GM20431 (cell line): ENCODE results near the gene ZNF784.
"Not testable (repeated sequence)": the region's sequence is repeated elsewhere in the genome, so short reads cannot be mapped to it uniquely, and the experiment has no call there.

Experiments
- in situ Hi-C: fragments of 300-500 bp; cut with MseI, MboI; formaldehyde crosslinking; loops from one replicate; pipeline ENCODE4 v1.15.0; 2020; ENCODE audit warnings: low sequenced_read_pairs; ENCODE audit not compliant: unreplicated experiment

ZNF784 gene

DNA sequence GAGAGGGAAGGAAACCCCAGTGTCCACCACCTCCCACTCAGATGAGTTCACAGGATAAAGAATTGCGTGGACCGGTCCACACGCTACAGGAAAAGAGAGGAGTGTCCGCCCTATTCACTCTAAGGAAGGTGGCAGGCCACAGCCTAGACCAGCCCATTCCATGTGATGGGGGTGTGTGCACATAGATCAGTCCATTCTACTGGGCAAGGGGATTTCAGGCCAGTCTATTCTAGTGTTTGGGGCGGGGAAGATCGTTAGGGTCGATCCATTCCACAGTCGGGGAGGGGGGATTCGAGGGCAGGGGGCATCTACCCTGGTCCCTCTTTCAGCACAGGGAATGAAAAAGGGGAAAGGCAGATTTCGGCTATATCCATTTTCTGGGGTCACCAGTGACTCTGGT, 32.8 kb downstream of the ZNF784 start:
- in situ Hi-C loops, result no loop called here

DNA sequence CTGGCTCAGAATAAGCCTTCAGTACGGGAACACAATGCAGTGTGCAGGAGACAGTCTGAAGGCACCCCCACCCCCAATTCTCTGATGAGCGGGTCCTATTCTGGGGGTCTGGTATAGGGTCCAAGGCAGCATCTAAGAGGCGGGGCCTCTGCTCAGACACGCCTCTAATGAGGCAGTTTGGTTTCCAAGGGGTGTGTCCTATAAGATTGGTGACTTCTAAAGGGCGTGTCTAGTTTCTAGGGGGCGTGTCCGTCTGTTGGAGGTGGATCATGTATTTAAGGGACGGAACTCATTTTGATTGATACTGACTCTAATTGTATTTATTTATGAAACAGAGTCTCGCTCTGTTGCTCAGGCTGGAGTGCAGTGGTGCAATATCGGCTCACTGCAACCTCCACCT, 33.7 kb downstream of the ZNF784 start:
- in situ Hi-C loops, result no loop called here

GRCh38 chr19:55590109-55590508, 34.3 kb downstream of the ZNF784 start:
- in situ Hi-C loops, result no loop called here

GRCh38 chr19:55588738-55589137, 35.6 kb downstream of the ZNF784 start:
- in situ Hi-C loops, result no loop called here

- in situ Hi-C loops, result no loop called here
These were observed 37.2 kb downstream of the ZNF784 start for GRCh38 chr19:55586976-55587668.

GRCh38 chr19:55585658-55586339, 38.6 kb downstream of the ZNF784 start:
- in situ Hi-C loops, result no loop called here

- in situ Hi-C loops, result no loop called here
These were observed 39.5 kb downstream of the ZNF784 start for GRCh38 chr19:55584871-55585270.

DNA sequence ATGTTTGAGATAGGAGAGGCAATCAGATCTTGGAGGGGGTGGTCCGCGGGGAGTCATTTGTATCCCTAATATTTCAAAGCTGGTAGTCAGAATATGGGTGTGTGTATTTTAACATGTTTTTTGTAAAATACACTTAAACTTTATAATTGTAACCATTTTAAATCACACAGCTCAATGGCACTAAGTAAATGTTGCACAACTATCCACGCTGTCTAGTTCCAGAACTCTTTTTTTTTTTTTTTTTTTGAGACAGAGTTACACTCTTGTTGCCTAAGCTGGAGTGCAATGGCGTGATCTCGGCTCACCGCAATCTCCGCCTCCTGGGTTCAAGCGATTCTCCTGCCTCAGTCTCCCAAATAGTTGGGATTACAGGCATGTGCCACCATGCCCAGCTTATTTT, 40.5 kb downstream of the ZNF784 start:
- in situ Hi-C loops, result not testable (repeated sequence)

GRCh38 chr19:55582284-55582683, 42.1 kb downstream of the ZNF784 start:
- in situ Hi-C loops, result not testable (repeated sequence)

DNA sequence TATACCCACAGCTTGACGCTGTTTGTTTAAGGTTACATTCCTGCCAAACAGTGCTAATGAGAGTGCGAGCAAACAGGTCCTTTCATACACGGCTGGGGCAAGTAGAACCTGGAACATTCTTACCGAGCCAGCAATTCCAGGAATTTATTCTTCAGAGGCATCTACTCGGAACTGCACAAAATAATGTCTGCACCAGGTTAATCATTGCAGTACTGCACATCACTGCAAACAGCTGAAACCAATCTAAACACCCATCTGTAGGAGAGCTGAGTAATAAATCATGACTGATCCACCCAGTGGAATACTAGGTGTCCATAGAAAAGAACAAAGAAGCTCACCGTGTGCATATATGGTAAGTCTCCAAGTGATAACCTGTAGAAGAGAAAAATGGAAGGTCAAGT, 42.5 kb downstream of the ZNF784 start:
- in situ Hi-C loops, result no loop called here

- in situ Hi-C loops, result no loop called here
These were observed 43.1 kb downstream of the ZNF784 start for GRCh38 chr19:55581145-55581822.

DNA sequence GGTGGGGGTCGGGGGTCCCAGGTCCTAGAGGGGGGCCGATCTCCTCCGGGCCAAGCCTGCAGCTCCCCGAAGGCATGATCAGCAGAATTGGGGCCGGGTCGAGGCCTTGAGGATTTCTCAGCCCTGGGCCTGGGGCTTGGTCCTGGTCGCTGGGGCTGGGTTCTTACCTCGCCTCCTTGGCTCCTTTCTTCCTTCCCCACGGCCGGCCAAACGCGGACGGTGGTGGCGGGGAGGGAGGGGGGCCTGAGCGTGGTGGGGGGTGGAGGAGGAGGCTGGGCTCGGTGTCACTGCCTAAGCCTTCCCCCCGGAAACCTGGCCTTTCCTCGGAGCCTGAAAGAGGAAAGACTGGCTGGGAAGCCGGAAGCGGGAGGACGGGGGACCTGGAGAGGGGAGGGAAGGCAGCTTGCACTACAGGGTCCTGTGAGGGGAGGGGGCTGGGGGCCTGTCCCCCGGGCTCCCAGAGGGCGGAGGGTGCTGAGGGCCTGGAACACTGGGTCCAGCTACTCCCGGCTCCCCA, 43.7 kb downstream of the ZNF784 start, which contains the start of gene ZNF579:
Gene ZNF579 (minus strand): TSS at position 221 of the 517 bp plus-strand sequence. CDS start 1,209 bp downstream, outside the sequence.
- in situ Hi-C loops, result no loop called here

GRCh38 chr19:55579766-55580621, 44.4 kb downstream of the ZNF784 start:
- in situ Hi-C loops, result no loop called here

DNA sequence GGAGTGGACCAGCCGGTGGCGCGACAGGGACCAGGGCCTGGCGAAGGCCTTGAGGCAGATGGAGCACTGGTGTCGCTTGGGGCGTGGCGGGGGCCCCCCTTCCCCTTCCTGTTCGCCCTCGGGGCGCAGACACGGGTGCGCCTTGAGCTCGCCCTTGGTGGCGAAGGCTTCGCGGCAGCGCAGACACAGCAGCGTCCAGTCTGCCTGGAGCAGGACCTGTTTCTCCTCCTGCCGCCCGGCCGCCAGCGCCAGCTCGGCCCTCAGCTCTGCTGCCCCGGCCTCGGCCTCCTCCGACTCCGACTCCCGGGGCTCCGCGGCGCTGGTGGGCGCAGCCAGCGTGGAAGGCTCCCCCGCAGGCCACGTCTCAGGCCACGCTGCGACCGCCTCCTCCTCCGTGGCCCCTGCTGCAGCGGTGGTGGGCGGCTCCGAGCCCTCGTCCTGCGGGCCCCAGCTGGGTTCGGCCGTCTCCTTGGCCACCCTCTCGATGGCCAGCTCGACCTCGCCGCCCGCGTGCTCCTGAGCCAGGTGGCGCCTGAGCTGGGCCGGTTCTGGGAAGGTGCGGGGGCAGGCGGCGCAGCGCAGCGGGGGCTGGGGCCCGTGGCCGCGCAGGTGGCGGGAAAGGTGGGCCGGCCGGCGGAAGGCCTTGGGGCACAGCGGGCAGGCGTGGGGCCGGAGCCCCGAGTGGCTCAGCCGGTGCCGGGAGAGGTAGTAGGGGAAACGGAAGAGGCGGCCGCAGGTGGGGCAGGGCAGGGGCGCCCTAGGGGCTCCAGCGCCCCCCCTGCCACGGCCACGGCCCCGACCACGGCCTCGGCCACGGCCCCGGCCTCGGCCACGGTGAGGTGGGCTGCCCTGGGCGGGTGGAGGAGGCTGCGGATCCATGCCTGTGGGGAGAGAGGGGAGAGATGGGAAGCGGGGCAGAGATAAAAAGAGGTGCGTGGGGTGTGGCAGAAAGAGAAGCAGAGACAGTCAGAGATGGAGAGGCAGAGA, 45.3 kb downstream of the ZNF784 start:
- in situ Hi-C loops, result no loop called here

- in situ Hi-C loops, result no loop called here
These were observed 46.2 kb downstream of the ZNF784 start for GRCh38 chr19:55578031-55578760.

GRCh38 chr19:55576746-55577145, 47.6 kb downstream of the ZNF784 start:
- in situ Hi-C loops, result no loop called here

DNA sequence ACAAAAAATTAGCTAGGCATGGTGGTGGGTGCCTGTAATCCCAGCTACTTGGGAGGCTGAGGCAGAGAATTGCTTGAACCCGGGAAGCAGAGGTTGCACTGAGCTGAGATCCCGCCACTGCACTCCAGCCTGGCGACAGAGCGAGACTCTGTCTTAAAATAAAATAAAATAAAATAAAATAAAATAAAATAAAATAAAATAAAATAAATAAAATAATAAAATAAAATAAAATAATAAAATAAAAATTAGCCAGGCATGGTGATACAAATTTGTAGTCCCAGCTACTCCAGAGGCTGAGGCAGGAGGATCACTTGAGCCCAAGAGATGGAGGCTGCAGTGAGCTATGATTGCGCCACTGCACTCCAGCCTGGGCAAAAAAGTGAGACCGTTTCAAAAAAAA, 50.4 kb downstream of the ZNF784 start:
- in situ Hi-C loops, result not testable (repeated sequence)
